H1 (cell line): Measurements from ENCODE around the gene HMGCL. TPM values are rescaled to one million over a fixed set of nuclear protein-coding genes. Genes with fewer than 3 reads are reported as not detected.

Experiments used
- ATF2 ChIP-seq: IDR thresholded peaks from 2 replicates; pipeline ENCODE4 v1.6.1; 2012; ENCODE audit warnings: low read length, inconsistent platforms
- MAX ChIP-seq: IDR thresholded peaks from 2 replicates; pipeline ENCODE4 v1.6.1; 2012; ENCODE audit warnings: inconsistent platforms
- PHF8 ChIP-seq: fragments of 200-600 bp; sonication (generic); conservative IDR thresholded peaks from 2 replicates; pipeline ENCODE4 v1.7.1; 2012; ENCODE audit warnings: low read depth, mild to moderate bottlenecking, inconsistent platforms, low read length, moderate library complexity
- polyA plus RNA-seq, 7 experiments: library from polyadenylated mRNA; depleted of rRNA in 3 of 7; stranded (reverse) in 5 of 7; unstranded in 2 of 7; fragments of >200 nt in 5 of 7; fragments of 200-250 nt in 2 of 7; gene quantifications; 1 replicate in 5 of 7; 2 replicates in 1 of 7; 4 replicates in 1 of 7; pipeline versions ENCODE4 v1.2.1 to v1.2.3, GENCODE V29; 2011 to 2013; ENCODE audit warnings: missing spikeins in 2 of 7, mixed read lengths in 2 of 7
- total RNA-seq: library from RNA; stranded (reverse); fragmentation: NEBNext Ultra II Directional; extraction: Animal tissue kit (Norgen Biotek cat#: 25700); gene quantifications from 2 replicates; pipeline ENCODE4 v1.2.1, GENCODE V29; 2021

Gene HMGCL
- total and polyA plus RNA-seq, 2 of the 8 experiments (the other 6 are each of a cell fraction or from before 2014, with no cell fraction given) = 13.7 to 19.5 TPM

GRCh38 chr1:23757812-23758211 lies 67.4 kb downstream of the HMGCL start (continued):
- TF ChIP-seq ATF2 (no peak), MAX (no peak), PHF8 (no peak)
